ENCODE data around the gene MRPS18A.
"Not testable (repeated sequence)": the region's sequence is repeated elsewhere in the genome, so short reads cannot be mapped to it uniquely, and the experiment has no call there.

Gene MRPS18A

DNA sequence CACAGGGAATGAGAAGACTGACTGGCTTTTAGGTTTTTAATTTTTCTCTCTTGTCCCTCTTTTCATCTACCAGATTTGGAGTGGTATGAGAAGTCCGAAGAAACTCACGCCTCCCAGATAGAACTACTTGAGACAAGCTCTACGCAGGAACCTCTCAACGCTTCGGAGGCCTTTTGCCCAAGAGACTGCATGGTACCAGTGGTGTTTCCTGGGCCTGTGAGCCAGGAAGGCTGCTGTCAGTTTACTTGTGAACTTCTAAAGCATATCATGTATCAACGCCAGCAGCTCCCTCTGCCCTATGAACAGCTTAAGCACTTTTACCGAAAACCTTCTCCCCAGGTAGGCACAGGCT, 51.3 kb downstream of the MRPS18A start:
- no peak for TF ChIP-seq CTCF (conservative IDR thresholded peaks at IDR 0.05; ENCODE audit: control insufficient read depth, insufficient read depth, low read depth, low read length)
- DNase-seq (ENCODE audit: low read depth): peak; percentile 12
- peak overlapping the region; percentile 96 for H3K4me3 ChIP-seq (ENCODE audit: control insufficient read depth, low read depth, low read length)

- peak within 1 kb of the TSS; percentile 96 for H3K4me3 ChIP-seq (ENCODE audit: control insufficient read depth, low read depth, low read length)
- DNase-seq (ENCODE audit: low read depth): peak; percentile 55
- no peak for TF ChIP-seq CTCF (conservative IDR thresholded peaks at IDR 0.05; ENCODE audit: control insufficient read depth, insufficient read depth, low read depth, low read length)
Observed at GRCh38 chr6:43635387-43636307, 51.9 kb downstream of the MRPS18A start, which contains the start of gene MAD2L1BP. Gene MAD2L1BP (plus strand): TSS chr6:43635840. CDS start chr6:43635876, 36 bp downstream.

DNA sequence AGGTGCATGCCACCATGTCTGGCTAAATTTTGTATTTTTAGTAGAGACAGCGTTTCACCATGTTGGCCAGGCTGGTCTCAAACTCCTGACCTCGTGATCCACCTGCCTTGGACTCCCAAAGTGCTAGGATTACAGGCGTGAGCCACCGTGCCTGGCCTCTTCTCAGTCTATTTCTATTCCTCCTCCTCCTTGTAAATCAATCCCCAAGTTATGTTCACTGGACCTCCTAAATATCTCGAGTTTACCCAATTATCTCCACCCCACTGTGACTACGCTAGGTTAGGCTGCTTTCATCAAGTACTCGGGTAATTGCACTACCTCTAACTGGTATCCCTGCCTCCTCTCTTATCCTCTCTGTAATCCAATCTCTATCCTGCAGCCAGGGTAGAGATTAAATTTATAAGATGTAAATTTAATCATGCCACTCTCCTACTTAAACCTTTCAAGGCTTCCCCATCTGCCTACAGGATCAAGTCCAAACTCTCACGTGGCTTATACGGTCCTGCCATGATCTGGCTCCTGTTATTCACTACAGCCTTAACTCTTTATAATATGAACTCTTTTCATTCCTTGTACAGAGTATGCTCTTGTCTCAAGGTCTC, 52.8 kb downstream of the MRPS18A start:
- no peak for DNase-seq (ENCODE audit: low read depth)
- no peak overlapping the region for H3K4me3 ChIP-seq (ENCODE audit: control insufficient read depth, low read depth, low read length)

GRCh38 chr6:43633002-43633401, 54.6 kb downstream of the MRPS18A start:
- DNase-seq (ENCODE audit: low read depth); H3K4me3 ChIP-seq (ENCODE audit: control insufficient read depth, low read depth, low read length): not testable (repeated sequence)

More for the DNA sequence above, 52.8 kb downstream of the MRPS18A start:
- TF ChIP-seq CTCF (conservative IDR thresholded peaks at IDR 0.05; ENCODE audit: control insufficient read depth, insufficient read depth, low read depth, low read length): no peak

DNA sequence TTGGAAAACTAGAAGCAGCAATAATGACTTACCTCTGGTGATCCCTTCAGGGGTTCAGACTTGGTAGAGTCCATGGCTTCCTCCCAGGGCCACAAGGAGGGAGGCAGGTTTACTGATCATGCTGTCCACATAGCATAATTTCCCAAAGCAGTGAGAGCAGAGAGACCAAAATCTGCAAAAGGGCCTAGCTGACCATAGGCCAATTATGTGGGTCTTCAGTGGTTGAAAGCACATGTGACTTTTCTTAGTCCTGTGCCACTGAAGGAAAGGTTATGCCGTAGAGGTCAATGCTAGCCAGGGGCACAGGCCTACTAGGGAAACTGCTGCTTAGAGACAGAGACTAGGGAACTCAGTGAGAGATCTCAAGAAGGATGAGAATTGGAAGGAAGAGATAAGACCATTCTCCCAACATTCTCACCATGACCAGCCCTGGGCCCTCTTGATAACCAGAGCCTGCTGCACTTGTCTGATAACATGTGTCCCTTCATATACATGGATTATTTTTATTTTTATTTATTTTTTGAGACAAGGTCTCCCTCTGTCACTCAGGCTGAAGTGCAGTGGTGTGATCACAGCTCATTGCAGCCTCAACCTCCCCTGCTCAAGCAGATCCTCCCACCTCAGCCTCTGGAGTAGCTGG, 56.5 kb downstream of the MRPS18A start:
- no peak for DNase-seq (ENCODE audit: low read depth)
- no peak for TF ChIP-seq CTCF (conservative IDR thresholded peaks at IDR 0.05; ENCODE audit: control insufficient read depth, insufficient read depth, low read depth, low read length)
- no peak overlapping the region for H3K4me3 ChIP-seq (ENCODE audit: control insufficient read depth, low read depth, low read length)

DNA sequence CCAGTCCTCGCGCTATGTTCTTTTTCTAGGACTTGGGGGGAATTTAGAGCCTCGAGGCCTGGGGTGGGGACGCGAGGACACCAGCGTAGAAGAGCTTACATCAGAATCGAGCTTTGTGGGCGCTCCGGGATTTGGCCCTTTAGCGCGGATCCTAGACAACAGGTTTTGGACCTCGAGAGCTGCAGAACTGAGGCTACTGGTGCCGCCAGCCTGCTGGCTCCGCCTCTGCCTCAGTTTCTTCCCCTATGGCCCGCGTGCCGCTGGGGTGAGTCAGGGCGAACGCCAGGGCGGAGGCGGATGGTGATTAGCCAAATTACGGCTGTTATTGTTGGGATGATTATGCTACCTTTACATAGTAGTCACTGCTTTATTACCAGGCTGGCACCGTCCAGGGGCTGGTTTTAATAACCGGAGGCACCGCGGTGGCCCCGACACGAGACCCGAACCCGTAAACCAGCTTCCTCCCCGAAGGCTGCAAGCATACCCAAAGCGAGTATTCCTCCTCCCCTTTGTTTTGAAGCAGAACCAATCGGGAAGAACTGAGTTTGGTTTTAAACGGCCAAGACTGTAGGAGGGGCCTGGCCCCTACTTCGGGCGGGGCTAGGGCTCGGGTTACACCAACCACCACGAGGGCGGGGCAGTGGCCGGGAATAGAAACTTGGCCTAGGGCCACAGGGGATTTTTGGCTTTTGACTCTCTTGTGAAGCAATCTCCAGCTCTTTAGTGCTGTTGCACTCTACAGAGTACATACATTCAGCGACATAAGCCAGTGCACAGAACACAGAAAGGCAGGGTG, 57.9 kb downstream of the MRPS18A start:
- peak; percentile 98 for DNase-seq (ENCODE audit: low read depth)
- no peak for TF ChIP-seq CTCF (conservative IDR thresholded peaks at IDR 0.05; ENCODE audit: control insufficient read depth, insufficient read depth, low read depth, low read length)
- H3K4me3 ChIP-seq (ENCODE audit: control insufficient read depth, low read depth, low read length): peak overlapping the region; percentile 96

Data from fibroblast of mammary gland (primary cell).